SK-N-SH (cell line): ENCODE measurements around the gene GUCY1A1. TPM values are rescaled to one million over a fixed set of nuclear protein-coding genes. Genes with fewer than 3 reads are reported as not detected.

Experiments used
- CTCF ChIA-PET: fragments of 300-600, 350-600 bp; formaldehyde crosslinking; extraction: SDS; loops from one replicate; lab custom pipeline; 2021; lab: Yijun Ruan, JAX
- POLR2A ChIA-PET: fragments of 350-600 bp; sonication (Branson Sonifier 250); formaldehyde crosslinking; extraction: SDS; loops from one replicate; lab custom pipeline; 2020; ENCODE audit warnings: antibody characterized with exemption, inconsistent platforms; lab: Yijun Ruan, JAX
- DNase-seq: peaks from one replicate; pipeline ENCODE4 v3.0.0; 2012
- H2AFZ ChIP-seq: fragments of 200-600 bp; sonication (generic); 2 replicates; pipeline ENCODE4 v1.8.1; 2016; ENCODE audit warnings: antibody characterized with exemption, mild to moderate bottlenecking, low read depth
- H3F3A ChIP-seq: fragments of 200-600 bp; sonication (generic); replicated peaks from 2 replicates; pipeline ENCODE3; 2016; ENCODE audit warnings: antibody characterized with exemption, mild to moderate bottlenecking; ENCODE audit not compliant: insufficient read depth
- H3K27ac ChIP-seq, 2 experiments: fragments of 200-500 bp in 1 of 2; fragments of 200-600 bp in 1 of 2; sonication (Bioruptor generic) in 1 of 2; sonication (generic), shearing (Covaris generic) in 1 of 2; 2 replicates each; pipeline versions ENCODE4 v1.5.1 to v1.6.1; 2014 to 2016; ENCODE audit warnings: low read depth in 2 of 2, inconsistent platforms in 1 of 2, low read length in 1 of 2, mild to moderate bottlenecking in 1 of 2, mixed read lengths in 1 of 2
- H3K27me3 ChIP-seq: fragments of 200-600 bp; sonication (generic), shearing (Covaris generic); 2 replicates; pipeline ENCODE4 v1.6.1; 2016; ENCODE audit warnings: mixed run types; ENCODE audit not compliant: insufficient read depth
- H3K36me3 ChIP-seq, 2 experiments: fragments of 200-500 bp in 1 of 2; fragments of 200-600 bp in 1 of 2; sonication (Bioruptor generic) in 1 of 2; sonication (generic) in 1 of 2; replicated peaks in 1 of 2; 2 replicates each; pipeline versions ENCODE3 to v1.5.1; 2014 to 2016; ENCODE audit warnings: low read length in 1 of 2, mild to moderate bottlenecking in 1 of 2; ENCODE audit not compliant: insufficient read depth in 2 of 2, control insufficient read depth in 1 of 2
- H3K4me1 ChIP-seq, 2 experiments: fragments of 200-500 bp in 1 of 2; fragments of 200-600 bp in 1 of 2; sonication (Bioruptor generic) in 1 of 2; sonication (generic), shearing (Covaris generic) in 1 of 2; 2 replicates each; pipeline versions ENCODE4 v1.5.1 to v1.6.1; 2014 to 2016; ENCODE audit warnings: low read depth in 1 of 2, low read length in 1 of 2, mixed run types in 1 of 2; ENCODE audit not compliant: insufficient read depth in 2 of 2, control insufficient read depth in 1 of 2
- H3K4me2 ChIP-seq: fragments of 200-600 bp; sonication (generic), shearing (Covaris generic); 2 replicates; pipeline ENCODE4 v1.6.1; 2017; ENCODE audit warnings: mixed run types
- H3K4me3 ChIP-seq, 2 experiments: fragments of 200-500 bp in 1 of 2; fragments of 200-600 bp in 1 of 2; sonication (Bioruptor generic) in 1 of 2; sonication (generic), shearing (Covaris generic) in 1 of 2; 2 replicates each; pipeline versions ENCODE4 v1.5.1 to v1.8.1; 2014 to 2016; ENCODE audit warnings: low read depth in 2 of 2, inconsistent platforms in 1 of 2, low read length in 1 of 2, mild to moderate bottlenecking in 1 of 2, mixed read lengths in 1 of 2, moderate library complexity in 1 of 2
- H3K79me2 ChIP-seq: fragments of 200-600 bp; sonication (generic); 2 replicates; pipeline ENCODE4 v1.8.1; 2017; ENCODE audit warnings: mild to moderate bottlenecking; ENCODE audit not compliant: insufficient read depth
- H3K9ac ChIP-seq: fragments of 200-600 bp; sonication (generic); 2 replicates; pipeline ENCODE4 v1.6.1; 2017; ENCODE audit warnings: mixed run types
- H3K9me2 ChIP-seq: fragments of 200-600 bp; sonication (generic); 2 replicates; pipeline ENCODE4 v1.6.1; 2017; ENCODE audit warnings: mixed run types
- H3K9me3 ChIP-seq: fragments of 200-600 bp; sonication (generic); 2 replicates; pipeline ENCODE4 v1.6.1; 2017; ENCODE audit warnings: mixed run types, mild to moderate bottlenecking, moderate library complexity
- H4K20me1 ChIP-seq: fragments of 200-600 bp; sonication (generic); 2 replicates; pipeline ENCODE4 v1.6.1; 2017; ENCODE audit warnings: mild to moderate bottlenecking, mixed run types; ENCODE audit not compliant: insufficient read depth
- CHD2 ChIP-seq: fragments of 150-350 bp; IDR thresholded peaks from 2 replicates; pipeline ENCODE4 v1.6.1; 2018; ENCODE audit warnings: low read length; ENCODE audit not compliant: partially characterized antibody
- EP300 ChIP-seq, 2 experiments: IDR thresholded peaks; 2 replicates each; pipeline versions ENCODE4 v1.4.0 to v1.6.1; 2012; ENCODE audit warnings: borderline replicate concordance in 1 of 2, low read depth in 1 of 2, low read length in 1 of 2
- EZH2phosphoT487 ChIP-seq: fragments of 200-600 bp; sonication (generic); IDR thresholded peaks from 2 replicates; pipeline ENCODE4 v1.6.1; 2017; ENCODE audit warnings: low read depth, mixed run types, mild to moderate bottlenecking, antibody characterized with exemption, moderate library complexity, borderline replicate concordance
- FOSL2 ChIP-seq: IDR thresholded peaks from 2 replicates; pipeline ENCODE4 v1.4.0; 2012; ENCODE audit warnings: low read depth, mild to moderate bottlenecking, moderate library complexity, borderline replicate concordance
- FOXJ3 ChIP-seq: sonication (generic); formaldehyde crosslinking; IDR thresholded peaks from 2 replicates; pipeline ENCODE4 v1.5.1; 2020; ENCODE audit warnings: mild to moderate bottlenecking, missing genetic modification reagents
- JUND ChIP-seq: IDR thresholded peaks from 2 replicates; pipeline ENCODE4 v1.4.0; 2012
- MEF2A ChIP-seq: IDR thresholded peaks from 2 replicates; pipeline ENCODE4 v1.4.0; 2012; ENCODE audit warnings: low read depth, borderline replicate concordance
- POLR2AphosphoS5 ChIP-seq: IDR thresholded peaks from 2 replicates; pipeline ENCODE4 v1.6.1; 2012; ENCODE audit warnings: low read depth, low read length
- RFX5 ChIP-seq: IDR thresholded peaks from 2 replicates; pipeline ENCODE4 v1.6.1; 2012; ENCODE audit warnings: mild to moderate bottlenecking, improper control_type of control experiment, low read length
- SMC3 ChIP-seq: IDR thresholded peaks from 2 replicates; pipeline ENCODE4 v1.6.1; 2012; ENCODE audit warnings: low read depth, low read length, improper control_type of control experiment
- TAF1 ChIP-seq: IDR thresholded peaks from 2 replicates; pipeline ENCODE4 v1.6.1; 2012; ENCODE audit warnings: low read depth, mild to moderate bottlenecking, low read length, moderate library complexity, borderline replicate concordance
- TCF12 ChIP-seq: IDR thresholded peaks from 2 replicates; pipeline ENCODE4 v1.4.0; 2012
- TEAD4 ChIP-seq: IDR thresholded peaks from 2 replicates; pipeline ENCODE4 v1.4.0; 2012; ENCODE audit warnings: mild to moderate bottlenecking, borderline replicate concordance; ENCODE audit not compliant: insufficient read depth
- USF1 ChIP-seq: IDR thresholded peaks from 2 replicates; pipeline ENCODE4 v1.4.0; 2012; ENCODE audit warnings: low read depth, borderline replicate concordance
- YY1 ChIP-seq: IDR thresholded peaks from 2 replicates; pipeline ENCODE4 v1.4.0; 2012; ENCODE audit warnings: low read depth, mild to moderate bottlenecking
- WGBS: methylation state at CpG from one replicate; pipeline ENCODE4 v1.1.6; 2017; ENCODE audit warnings: low lambda C conversion rate; 5-methylcytosine and 5-hydroxymethylcytosine counted together
- polyA plus RNA-seq, 3 experiments: library from polyadenylated mRNA; depleted of rRNA; stranded (reverse); fragments of >200 nt; gene quantifications; 2 replicates each; pipeline ENCODE4 v1.2.3, GENCODE V29; 2012

The GUCY1A1 gene
- polyA plus RNA-seq, 1 of the 3 experiments (the other 2 are of a cell fraction): 0.03 TPM

DNA sequence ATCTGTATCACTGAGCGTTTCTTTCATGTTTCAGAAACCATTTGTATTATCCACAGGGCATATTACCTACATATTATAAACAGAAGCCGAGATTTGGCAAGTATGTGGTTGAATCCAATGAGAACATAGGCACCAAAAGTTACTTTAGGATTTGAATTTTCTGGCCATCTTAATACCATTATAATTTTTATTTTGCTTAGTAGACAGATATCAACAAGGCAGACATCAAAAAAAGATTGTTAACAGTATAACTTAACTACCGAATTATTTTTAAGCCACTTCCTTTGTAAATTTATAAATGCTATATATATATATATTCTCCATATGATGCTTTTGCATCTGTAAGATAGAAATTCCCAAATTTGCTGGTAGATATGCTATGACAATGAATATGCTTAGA lies 94.4 kb downstream of the GUCY1A1 start:
- Histone ChIP-seq H3K27me3 (no peaks in the 10 kb centered on the region), H4K20me1 (no peaks in the 10 kb centered on the region), H3K36me3 (no peaks in the 10 kb centered on the region), H3K9me3 (no peaks in the 10 kb centered on the region), H3K9ac (no peak overlapping the region), H3K27ac (no peak overlapping the region), H2AFZ (no peak overlapping the region), H3K4me1 (peaks cover 0 to 3% of the 10 kb centered on the region in 2 experiments; a peak in 1 of 4 replicates), H3K4me3 (no peak overlapping the region), H3K79me2 (no peaks in the 10 kb centered on the region), H3K4me2 (no peak overlapping the region), H3F3A (no peaks in the 10 kb centered on the region), H3K9me2 (no peaks in the 10 kb centered on the region)
- POLR2A ChIA-PET: no interaction called here
- no peak for DNase-seq
- no peak for TF ChIP-seq POLR2AphosphoS5
- no peak for TF ChIP-seq CHD2
- no peak for TF ChIP-seq TEAD4
- no peak for TF ChIP-seq FOXJ3
- TF ChIP-seq JUND: no peak
- 89% methylated on average over 3 of the region's 3 CpGs for WGBS
- CTCF ChIA-PET: no interaction called here

GRCh38 chr4:155761916-155762315 lies 95.3 kb downstream of the GUCY1A1 start:
- DNase-seq: no peak
- no peak overlapping the region for H3K27ac ChIP-seq
- no peak overlapping the region for H3K4me3 ChIP-seq
- H3K9me3 ChIP-seq: no peaks in the 10 kb centered on the region
- H3K9me2 ChIP-seq: no peaks in the 10 kb centered on the region
- ChIA-PET POLR2A (no interaction called here), CTCF (interaction anchor here (1.7 kb wide), 1 partner anchor 10 kb away, joined by 4 read pairs; no protein-coding TSS in a partner anchor)
- H3K27me3 ChIP-seq: no peaks in the 10 kb centered on the region
- peaks cover 0 to 3% of the 10 kb centered on the region in 2 experiments; a peak in 1 of 4 replicates for H3K4me1 ChIP-seq
- no peaks in the 10 kb centered on the region for H3K36me3 ChIP-seq
- no peaks in the 10 kb centered on the region for H3K79me2 ChIP-seq
- TF ChIP-seq USF1 (no peak), EP300 (IDR thresholded peaks at IDR 0.05; ENCODE audit: borderline replicate concordance in 1 of 2, low read depth in 1 of 2, low read length in 1 of 2) (no peak), SMC3 (no peak), FOSL2 (no peak), TAF1 (no peak), EZH2phosphoT487 (no peak), RFX5 (no peak), FOXJ3 (no peak), MEF2A (no peak), YY1 (no peak), TCF12 (no peak)
- no peaks in the 10 kb centered on the region for H3F3A ChIP-seq
- H3K9ac ChIP-seq: no peak overlapping the region
- H2AFZ ChIP-seq: no peak overlapping the region
- H3K4me2 ChIP-seq: no peak overlapping the region
- H4K20me1 ChIP-seq: no peaks in the 10 kb centered on the region
